GM12873 (cell line): ENCODE results near the gene ACVR2B.

Experiments used
- TF ChIP-seq, protein P1 (sequence below): IDR thresholded peaks from 2 replicates; pipeline ENCODE4 v1.5.1; 2012; ENCODE audit warnings: low read depth, mild to moderate bottlenecking, moderate library complexity, low read length, control low read depth; ENCODE audit not compliant: insufficient read depth; ENCODE audit errors: missing control alignments

ACVR2B gene

GRCh38 chr3:38490281-38491030, 36.8 kb downstream of the ACVR2B start:
- TF ChIP-seq, protein P1, sequence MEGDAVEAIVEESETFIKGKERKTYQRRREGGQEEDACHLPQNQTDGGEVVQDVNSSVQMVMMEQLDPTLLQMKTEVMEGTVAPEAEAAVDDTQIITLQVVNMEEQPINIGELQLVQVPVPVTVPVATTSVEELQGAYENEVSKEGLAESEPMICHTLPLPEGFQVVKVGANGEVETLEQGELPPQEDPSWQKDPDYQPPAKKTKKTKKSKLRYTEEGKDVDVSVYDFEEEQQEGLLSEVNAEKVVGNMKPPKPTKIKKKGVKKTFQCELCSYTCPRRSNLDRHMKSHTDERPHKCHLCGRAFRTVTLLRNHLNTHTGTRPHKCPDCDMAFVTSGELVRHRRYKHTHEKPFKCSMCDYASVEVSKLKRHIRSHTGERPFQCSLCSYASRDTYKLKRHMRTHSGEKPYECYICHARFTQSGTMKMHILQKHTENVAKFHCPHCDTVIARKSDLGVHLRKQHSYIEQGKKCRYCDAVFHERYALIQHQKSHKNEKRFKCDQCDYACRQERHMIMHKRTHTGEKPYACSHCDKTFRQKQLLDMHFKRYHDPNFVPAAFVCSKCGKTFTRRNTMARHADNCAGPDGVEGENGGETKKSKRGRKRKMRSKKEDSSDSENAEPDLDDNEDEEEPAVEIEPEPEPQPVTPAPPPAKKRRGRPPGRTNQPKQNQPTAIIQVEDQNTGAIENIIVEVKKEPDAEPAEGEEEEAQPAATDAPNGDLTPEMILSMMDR: no peak

DNA sequence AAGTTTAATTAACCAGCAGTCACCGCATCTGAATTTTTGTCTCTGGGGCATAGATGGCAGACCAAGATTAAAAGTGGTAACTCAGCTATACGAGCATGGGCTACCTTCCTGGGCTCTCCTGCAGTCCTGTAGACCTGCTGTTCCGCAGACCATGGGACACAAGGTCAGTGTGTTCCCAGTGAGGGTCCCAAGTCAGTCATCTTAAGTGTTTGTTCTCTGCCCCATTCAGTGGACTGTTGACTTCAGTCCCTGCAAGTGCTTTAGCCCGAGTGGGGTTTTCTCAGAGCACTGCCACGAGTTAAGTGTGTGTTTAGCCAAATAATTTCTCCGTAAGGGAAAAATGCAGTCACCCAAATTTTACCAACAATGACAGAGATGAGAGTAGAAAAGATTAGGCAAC, 37.5 kb downstream of the ACVR2B start:
- TF ChIP-seq, protein P1: no peak

- TF ChIP-seq, protein P1: no peak
These were observed 39.3 kb downstream of the ACVR2B start for GRCh38 chr3:38493031-38493430.

- TF ChIP-seq, protein P1: peak; percentile 89
These were observed 42.6 kb downstream of the ACVR2B start, which contains the start of gene EXOG for GRCh38 chr3:38496131-38496910. TSS of gene EXOG (plus strand) at chr3:38496340. CDS start at chr3:38496368, 28 bp downstream.

- TF ChIP-seq, protein P1: no peak
These were observed 43.3 kb downstream of the ACVR2B start for GRCh38 chr3:38497031-38497430.

- TF ChIP-seq, protein P1: no peak
These were observed 47.2 kb downstream of the ACVR2B start for GRCh38 chr3:38500688-38501417.

GRCh38 chr3:38507120-38507519, 53.4 kb downstream of the ACVR2B start:
- TF ChIP-seq, protein P1: no peak
